Loucy (cell line): ENCODE measurements around the gene KRT6C.

Experiments used
- H2AFZ ChIP-seq: fragments of 200-600 bp; sonication (generic); 2 replicates; pipeline ENCODE4 v1.6.0; 2016; ENCODE audit warnings: antibody characterized with exemption, mild to moderate bottlenecking, low read length, moderate library complexity
- H3F3A ChIP-seq: fragments of 200-600 bp; 2 replicates; pipeline ENCODE4 v1.6.0; 2016; ENCODE audit warnings: antibody characterized with exemption, low read depth, mild to moderate bottlenecking
- H3K27me3 ChIP-seq: fragments of 200-600 bp; sonication (generic); 2 replicates; pipeline ENCODE4 v1.6.1; 2014; ENCODE audit warnings: low read length, mild to moderate bottlenecking; ENCODE audit not compliant: insufficient read depth, poor library complexity, severe bottlenecking
- H3K36me3 ChIP-seq: fragments of 200-600 bp; sonication (generic); 2 replicates; pipeline ENCODE4 v1.6.1; 2016; ENCODE audit warnings: low read length; ENCODE audit not compliant: insufficient read depth
- H3K4me1 ChIP-seq: fragments of 200-600 bp; sonication (generic); 2 replicates; pipeline ENCODE4 v1.5.1; 2014; ENCODE audit warnings: low read length, mild to moderate bottlenecking; ENCODE audit not compliant: insufficient read depth, poor library complexity, severe bottlenecking
- H3K4me2 ChIP-seq: fragments of 200-600 bp; sonication (generic); 2 replicates; pipeline ENCODE4 v1.6.0; 2014; ENCODE audit warnings: antibody characterized with exemption, low read length, low read depth, mild to moderate bottlenecking; ENCODE audit not compliant: poor library complexity, severe bottlenecking
- H3K4me3 ChIP-seq: fragments of 200-600 bp; sonication (generic); 2 replicates; pipeline ENCODE4 v1.5.1; 2014; ENCODE audit warnings: low read length, mild to moderate bottlenecking, mixed read lengths; ENCODE audit not compliant: poor library complexity, severe bottlenecking
- H3K79me2 ChIP-seq: fragments of 200-600 bp; sonication (generic); 2 replicates; pipeline ENCODE4 v1.6.1; 2014; ENCODE audit warnings: low read length; ENCODE audit not compliant: insufficient read depth
- H3K9ac ChIP-seq: fragments of 200-600 bp; sonication (generic); 2 replicates; pipeline ENCODE4 v1.6.0; 2014; ENCODE audit warnings: mild to moderate bottlenecking, low read depth, low read length, moderate library complexity; ENCODE audit not compliant: poor library complexity, severe bottlenecking
- H3K9me2 ChIP-seq: fragments of 200-600 bp; sonication (generic); replicated peaks from 2 replicates; pipeline ENCODE4 v1.6.1; 2016; ENCODE audit warnings: low read depth, low read length, mixed read lengths
- H3K9me3 ChIP-seq: fragments of 200-600 bp; sonication (generic); 2 replicates; pipeline ENCODE4 v1.6.1; 2014; ENCODE audit warnings: mild to moderate bottlenecking, antibody characterized with exemption, low read length, low read depth; ENCODE audit not compliant: insufficient read depth
- H4K20me1 ChIP-seq: fragments of 200-600 bp; sonication (generic); 2 replicates; pipeline ENCODE4 v1.6.0; 2014; ENCODE audit warnings: antibody characterized with exemption, low read length, mild to moderate bottlenecking; ENCODE audit not compliant: insufficient read depth, poor library complexity, severe bottlenecking
- CTCF ChIP-seq: fragments of 200-600 bp; sonication (generic); conservative IDR thresholded peaks from 2 replicates; pipeline ENCODE4 v1.5.1; 2014; ENCODE audit warnings: mild to moderate bottlenecking, antibody characterized with exemption, low read length
- EZH2phosphoT487 ChIP-seq: fragments of 200-600 bp; IDR thresholded peaks from 2 replicates; pipeline ENCODE4 v1.6.1; 2018; ENCODE audit warnings: antibody characterized with exemption, mild to moderate bottlenecking, moderate library complexity, borderline replicate concordance

KRT6C gene

GRCh38 chr12:52437508-52437907, 36.1 kb downstream of the KRT6C start:
- H3F3A ChIP-seq, result no peaks in the 10 kb centered on the region
- H3K36me3 ChIP-seq, result no peaks in the 10 kb centered on the region
- no peaks in the 10 kb centered on the region for H3K79me2 ChIP-seq
- no peaks in the 10 kb centered on the region for H4K20me1 ChIP-seq
- H3K4me1 ChIP-seq, result no peaks in the 10 kb centered on the region
- H3K4me3 ChIP-seq, result no peak overlapping the region
- H3K4me2 ChIP-seq, result no peak overlapping the region
- no peak overlapping the region for H2AFZ ChIP-seq
- no peaks in the 10 kb centered on the region for H3K9me3 ChIP-seq
- no peaks in the 10 kb centered on the region for H3K27me3 ChIP-seq
- no peak for TF ChIP-seq EZH2phosphoT487
- TF ChIP-seq CTCF, result no peak
- H3K9me2 ChIP-seq, result no peaks in the 10 kb centered on the region
- no peak overlapping the region for H3K9ac ChIP-seq

GRCh38 chr12:52436828-52437474, 36.7 kb downstream of the KRT6C start:
- H3K9me2 ChIP-seq, result no peaks in the 10 kb centered on the region
- no peaks in the 10 kb centered on the region for H3K4me1 ChIP-seq
- TF ChIP-seq EZH2phosphoT487 (no peak), CTCF (no peak)
- no peaks in the 10 kb centered on the region for H4K20me1 ChIP-seq
- H3K36me3 ChIP-seq, result no peaks in the 10 kb centered on the region
- H3F3A ChIP-seq, result no peaks in the 10 kb centered on the region
- H2AFZ ChIP-seq, result no peak overlapping the region
- no peaks in the 10 kb centered on the region for H3K9me3 ChIP-seq
- no peaks in the 10 kb centered on the region for H3K27me3 ChIP-seq
- H3K9ac ChIP-seq, result no peak overlapping the region
- H3K4me2 ChIP-seq, result no peak overlapping the region
- no peaks in the 10 kb centered on the region for H3K79me2 ChIP-seq
- H3K4me3 ChIP-seq, result no peak overlapping the region

GRCh38 chr12:52436000-52436827, 37.4 kb downstream of the KRT6C start:
- TF ChIP-seq EZH2phosphoT487, result no peak
- no peak for TF ChIP-seq CTCF
- no peak overlapping the region for H3K4me2 ChIP-seq
- H3F3A ChIP-seq, result no peaks in the 10 kb centered on the region
- H3K4me1 ChIP-seq, result no peaks in the 10 kb centered on the region
- no peak overlapping the region for H2AFZ ChIP-seq
- H3K36me3 ChIP-seq, result no peaks in the 10 kb centered on the region
- H3K9me3 ChIP-seq, result no peaks in the 10 kb centered on the region
- no peaks in the 10 kb centered on the region for H4K20me1 ChIP-seq
- no peaks in the 10 kb centered on the region for H3K27me3 ChIP-seq
- no peak overlapping the region for H3K9ac ChIP-seq
- H3K79me2 ChIP-seq, result no peaks in the 10 kb centered on the region
- H3K9me2 ChIP-seq, result no peaks in the 10 kb centered on the region
- no peak overlapping the region for H3K4me3 ChIP-seq
